GM12878 (cell line): ENCODE measurements around the gene KLK6.

Source experiments
- BCL11A ChIP-seq: IDR thresholded peaks from 2 replicates; pipeline ENCODE4 v1.6.1; 2011; ENCODE audit warnings: low read depth, low read length
- JUNB ChIP-seq: IDR thresholded peaks from 2 replicates; pipeline ENCODE4 v1.6.1; 2016; ENCODE audit warnings: antibody characterized with exemption, mild to moderate bottlenecking
- NR2C2 ChIP-seq: IDR thresholded peaks from 2 replicates; pipeline ENCODE4 v1.6.1; 2011; ENCODE audit warnings: borderline replicate concordance, low read depth; ENCODE audit not compliant: control insufficient read depth, insufficient read length
- RAD21 ChIP-seq: IDR thresholded peaks from 2 replicates; pipeline ENCODE4 v1.6.1; 2011; ENCODE audit warnings: mild to moderate bottlenecking, low read depth, low read length, moderate library complexity; ENCODE audit not compliant: insufficient read depth
- TARDBP ChIP-seq: IDR thresholded peaks from 2 replicates; pipeline ENCODE4 v1.6.1; 2016; ENCODE audit warnings: borderline replicate concordance
- YY1 ChIP-seq: IDR thresholded peaks from 2 replicates; pipeline ENCODE4 v1.6.1; 2011; ENCODE audit warnings: low read depth, mild to moderate bottlenecking, low read length

- TF ChIP-seq JUNB (no peak), YY1 (no peak), RAD21 (no peak), NR2C2 (no peak), BCL11A (no peak), TARDBP (no peak)
These were observed 527 bp downstream of the KLK6 start for GRCh38 chr19:50968716-50969412.
